ENCODE results near the gene FAM83E.
"Not testable (repeated sequence)": the region's sequence is repeated elsewhere in the genome, so short reads cannot be mapped to it uniquely, and the experiment has no call there.

FAM83E gene

GRCh38 chr19:48611872-48612271 lies 3.0 kb downstream of the FAM83E start:
- DNase-seq (ENCODE audit: low spot score): no peak

GRCh38 chr19:48609571-48610108 lies 5.2 kb downstream of the FAM83E start:
- DNase-seq (ENCODE audit: low spot score): no peak

GRCh38 chr19:48608798-48609263 lies 6.0 kb downstream of the FAM83E start:
- DNase-seq (ENCODE audit: low spot score): peak; percentile 34

- no peak for DNase-seq (ENCODE audit: low spot score)
Measured at GRCh38 chr19:48607359-48607755, 7.5 kb downstream of the FAM83E start.

GRCh38 chr19:48606463-48607358 lies 8.2 kb downstream of the FAM83E start, which contains the start of gene SPACA4:
Gene SPACA4, plus strand, starts transcription at chr19:48606742. Its CDS starts 237 bp downstream, at chr19:48606979.
- DNase-seq (ENCODE audit: low spot score): no peak

GRCh38 chr19:48603850-48604249 lies 11.0 kb downstream of the FAM83E start:
- DNase-seq (ENCODE audit: low spot score): no peak

- no peak for DNase-seq (ENCODE audit: low spot score)
Measured at GRCh38 chr19:48603449-48603848, 11.4 kb downstream of the FAM83E start.

GRCh38 chr19:48603001-48603400 lies 11.9 kb downstream of the FAM83E start:
- DNase-seq (ENCODE audit: low spot score): no peak

- DNase-seq (ENCODE audit: low spot score): no peak
Measured at GRCh38 chr19:48600679-48601417, 14.0 kb downstream of the FAM83E start.

- no peak for DNase-seq (ENCODE audit: low spot score)
Measured at GRCh38 chr19:48598996-48599700, 15.7 kb downstream of the FAM83E start.

GRCh38 chr19:48596679-48597465 lies 18.0 kb downstream of the FAM83E start:
- no peak for DNase-seq (ENCODE audit: low spot score)

- no peak for DNase-seq (ENCODE audit: low spot score)
Measured at GRCh38 chr19:48596237-48596636, 18.6 kb downstream of the FAM83E start.

- no peak for DNase-seq (ENCODE audit: low spot score)
Measured at GRCh38 chr19:48595833-48596232, 19.0 kb downstream of the FAM83E start.

- no peak for DNase-seq (ENCODE audit: low spot score)
Measured at GRCh38 chr19:48595171-48595570, 19.7 kb downstream of the FAM83E start.

- DNase-seq (ENCODE audit: low spot score): no peak
Measured at GRCh38 chr19:48591021-48591420, 23.9 kb downstream of the FAM83E start.

GRCh38 chr19:48588670-48589401 lies 26.0 kb downstream of the FAM83E start:
- peak; percentile 91 for DNase-seq (ENCODE audit: low spot score)

- DNase-seq (ENCODE audit: low spot score): no peak
Measured at GRCh38 chr19:48587387-48587786, 27.5 kb downstream of the FAM83E start.

- DNase-seq (ENCODE audit: low spot score): no peak
Measured at GRCh38 chr19:48582168-48582567, 32.7 kb downstream of the FAM83E start.

- no peak for DNase-seq (ENCODE audit: low spot score)
Measured at GRCh38 chr19:48578891-48579290, 36.0 kb downstream of the FAM83E start.

GRCh38 chr19:48577908-48578307 lies 37.0 kb downstream of the FAM83E start:
- DNase-seq (ENCODE audit: low spot score): not testable (repeated sequence)
